ENCODE results near the gene HECW1.

Gene HECW1

GRCh38 chr7:43314379-43315158 lies 202.1 kb downstream of the HECW1 start:
- no peak for TF ChIP-seq CTCF (IDR thresholded peaks at IDR 0.05; ENCODE audit: control insufficient read depth, extremely low read depth, insufficient read depth)
- DNase-seq (ENCODE audit: low read depth), result no peak
- no peak overlapping the region for H3K4me3 ChIP-seq (ENCODE audit: low read depth, low read length)

- no peak for TF ChIP-seq CTCF (IDR thresholded peaks at IDR 0.05; ENCODE audit: control insufficient read depth, extremely low read depth, insufficient read depth)
- no peak for DNase-seq (ENCODE audit: low read depth)
- no peak overlapping the region for H3K4me3 ChIP-seq (ENCODE audit: low read depth, low read length)
These were observed 204.6 kb downstream of the HECW1 start for GRCh38 chr7:43317075-43317474.

- TF ChIP-seq CTCF (IDR thresholded peaks at IDR 0.05; ENCODE audit: control insufficient read depth, extremely low read depth, insufficient read depth), result no peak
- no peak for DNase-seq (ENCODE audit: low read depth)
- H3K4me3 ChIP-seq (ENCODE audit: low read depth, low read length), result no peak overlapping the region
These were observed 205.8 kb downstream of the HECW1 start for GRCh38 chr7:43318188-43318770.

GRCh38 chr7:43325595-43325994 lies 213.1 kb downstream of the HECW1 start:
- TF ChIP-seq CTCF (IDR thresholded peaks at IDR 0.05; ENCODE audit: control insufficient read depth, extremely low read depth, insufficient read depth), result no peak
- DNase-seq (ENCODE audit: low read depth), result no peak
- H3K4me3 ChIP-seq (ENCODE audit: low read depth, low read length), result no peak overlapping the region

GRCh38 chr7:43328336-43328735 lies 215.9 kb downstream of the HECW1 start:
- no peak for TF ChIP-seq CTCF (IDR thresholded peaks at IDR 0.05; ENCODE audit: control insufficient read depth, extremely low read depth, insufficient read depth)
- no peak overlapping the region for H3K4me3 ChIP-seq (ENCODE audit: low read depth, low read length)

GRCh38 chr7:43328785-43329380 lies 216.4 kb downstream of the HECW1 start:
- no peak for DNase-seq (ENCODE audit: low read depth)
- no peak for TF ChIP-seq CTCF (IDR thresholded peaks at IDR 0.05; ENCODE audit: control insufficient read depth, extremely low read depth, insufficient read depth)
- no peak overlapping the region for H3K4me3 ChIP-seq (ENCODE audit: low read depth, low read length)

More at GRCh38 chr7:43328336-43328735, 215.9 kb downstream of the HECW1 start:
- no peak for DNase-seq (ENCODE audit: low read depth)

Data from LNCaP clone FGC (cell line).